Activated T-cell treated with anti-CD3 and anti-CD28 coated beads for 1 hour (primary cell): Measurements from ENCODE around the gene HTT-AS.

Experiments used
- DNase-seq: peaks from one replicate; pipeline ENCODE4 v3.0.0-alpha.2; 2020; ENCODE audit warnings: low read depth

HTT-AS gene

DNA sequence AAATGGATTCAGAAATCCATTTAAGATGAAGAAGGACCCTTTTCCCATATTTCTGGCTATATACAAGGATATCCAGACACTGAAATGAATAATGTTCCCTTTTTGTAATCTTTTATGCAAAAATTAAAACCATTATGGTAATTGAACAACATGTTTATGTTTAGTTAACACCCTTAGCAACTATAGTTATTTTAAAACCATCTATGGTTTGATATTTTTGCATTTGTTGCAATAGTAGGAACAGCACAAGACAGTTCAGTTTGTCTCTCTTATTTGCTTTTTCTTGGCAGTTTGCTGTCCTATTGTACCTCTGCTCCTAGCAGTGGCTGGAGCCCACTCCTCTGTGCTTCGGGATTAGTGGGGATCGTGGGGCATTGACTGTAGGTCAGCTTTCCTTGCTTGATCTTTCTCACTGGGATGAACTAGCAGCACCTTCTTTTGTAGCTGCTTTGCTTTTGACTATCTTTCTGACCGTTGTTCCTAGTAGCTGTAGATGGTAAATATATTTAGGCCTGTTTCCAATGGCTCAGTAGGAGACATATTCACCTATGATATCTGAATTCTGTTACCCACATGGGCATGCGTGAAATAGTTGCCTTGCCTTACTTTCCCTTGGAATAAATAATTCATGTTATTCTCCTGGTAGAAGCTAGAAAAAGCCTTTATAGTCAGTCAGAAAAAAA, 12.9 kb upstream of the HTT-AS start:
- no peak for DNase-seq

- DNase-seq = no peak
Observed at GRCh38 chr4:3085948-3086670, 11.8 kb upstream of the HTT-AS start.

- DNase-seq = no peak
Observed at GRCh38 chr4:3083732-3084131, 9.4 kb upstream of the HTT-AS start.

DNA sequence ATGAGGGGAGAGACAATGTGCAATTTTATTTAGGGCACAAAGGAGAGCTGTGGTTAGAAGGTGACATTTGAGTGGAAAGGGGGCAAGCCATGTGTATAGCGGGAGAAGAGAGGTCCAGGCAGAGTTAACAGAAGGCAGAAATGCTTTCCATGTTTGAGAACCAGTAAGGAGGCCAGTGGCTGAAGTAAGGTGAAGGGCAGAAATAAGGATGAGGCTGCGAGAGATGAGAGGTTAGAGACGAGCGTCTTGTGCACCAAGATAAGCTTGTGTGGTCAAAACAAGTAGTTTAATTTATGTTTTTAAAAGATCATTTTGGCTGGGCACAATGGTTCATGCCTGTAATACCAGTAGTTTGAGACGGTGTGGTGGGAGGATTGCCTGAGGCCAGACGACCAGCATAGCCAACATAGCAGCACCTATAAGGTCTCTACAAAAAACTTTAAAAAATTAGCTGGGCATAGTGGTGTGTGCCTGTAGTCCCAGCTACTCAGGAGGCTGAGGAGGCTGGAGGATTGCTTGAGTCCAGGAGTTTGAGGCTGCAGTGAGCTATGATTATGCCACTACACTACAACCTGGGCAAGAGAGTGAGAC, 8.7 kb upstream of the HTT-AS start:
- no peak for DNase-seq

DNA sequence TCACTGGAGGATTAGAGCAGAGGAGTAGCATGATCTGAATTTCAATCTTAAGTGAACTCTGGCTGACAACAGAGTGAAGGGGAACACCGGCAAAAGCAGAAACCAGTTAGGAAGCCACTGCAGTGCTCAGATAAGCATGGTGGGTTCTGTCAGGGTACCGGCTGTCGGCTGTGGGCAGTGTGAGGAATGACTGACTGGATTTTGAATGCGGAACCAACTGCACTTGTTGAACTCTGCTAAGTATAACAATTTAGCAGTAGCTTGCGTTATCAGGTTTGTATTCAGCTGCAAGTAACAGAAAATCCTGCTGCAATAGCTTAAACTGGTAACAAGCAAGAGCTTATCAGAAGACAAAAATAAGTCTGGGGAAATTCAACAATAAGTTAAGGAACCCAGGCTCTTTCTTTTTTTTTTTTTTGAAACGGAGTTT, 5.4 kb upstream of the HTT-AS start:
- DNase-seq = no peak

DNA sequence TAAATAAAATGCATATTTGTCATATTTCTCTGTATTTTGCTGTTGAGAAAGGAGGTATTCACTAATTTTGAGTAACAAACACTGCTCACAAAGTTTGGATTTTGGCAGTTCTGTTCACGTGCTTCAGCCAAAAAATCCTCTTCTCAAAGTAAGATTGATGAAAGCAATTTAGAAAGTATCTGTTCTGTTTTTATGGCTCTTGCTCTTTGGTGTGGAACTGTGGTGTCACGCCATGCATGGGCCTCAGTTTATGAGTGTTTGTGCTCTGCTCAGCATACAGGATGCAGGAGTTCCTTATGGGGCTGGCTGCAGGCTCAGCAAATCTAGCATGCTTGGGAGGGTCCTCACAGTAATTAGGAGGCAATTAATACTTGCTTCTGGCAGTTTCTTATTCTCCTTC, 3.5 kb upstream of the HTT-AS start:
- DNase-seq = no peak

GRCh38 chr4:3075652-3075981, 1.3 kb upstream of the HTT-AS start:
- DNase-seq = no peak

DNA sequence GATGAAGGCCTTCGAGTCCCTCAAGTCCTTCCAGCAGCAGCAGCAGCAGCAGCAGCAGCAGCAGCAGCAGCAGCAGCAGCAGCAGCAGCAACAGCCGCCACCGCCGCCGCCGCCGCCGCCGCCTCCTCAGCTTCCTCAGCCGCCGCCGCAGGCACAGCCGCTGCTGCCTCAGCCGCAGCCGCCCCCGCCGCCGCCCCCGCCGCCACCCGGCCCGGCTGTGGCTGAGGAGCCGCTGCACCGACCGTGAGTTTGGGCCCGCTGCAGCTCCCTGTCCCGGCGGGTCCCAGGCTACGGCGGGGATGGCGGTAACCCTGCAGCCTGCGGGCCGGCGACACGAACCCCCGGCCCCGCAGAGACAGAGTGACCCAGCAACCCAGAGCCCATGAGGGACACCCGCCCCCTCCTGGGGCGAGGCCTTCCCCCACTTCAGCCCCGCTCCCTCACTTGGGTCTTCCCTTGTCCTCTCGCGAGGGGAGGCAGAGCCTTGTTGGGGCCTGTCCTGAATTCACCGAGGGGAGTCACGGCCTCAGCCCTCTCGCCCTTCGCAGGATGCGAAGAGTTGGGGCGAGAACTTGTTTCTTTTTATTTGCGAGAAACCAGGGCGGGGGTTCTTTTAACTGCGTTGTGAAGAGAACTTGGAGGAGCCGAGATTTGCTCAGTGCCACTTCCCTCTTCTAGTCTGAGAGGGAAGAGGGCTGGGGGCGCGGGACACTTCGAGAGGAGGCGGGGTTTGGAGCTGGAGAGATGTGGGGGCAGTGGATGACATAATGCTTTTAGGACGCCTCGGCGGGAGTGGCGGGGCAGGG, 711 bp upstream of the HTT-AS start:
- peak; percentile 5 for DNase-seq

- no peak for DNase-seq
Observed at GRCh38 chr4:3073158-3074077, 920 bp downstream of the HTT-AS start.

GRCh38 chr4:3071811-3072210, 2.5 kb downstream of the HTT-AS start:
- no peak for DNase-seq

DNA sequence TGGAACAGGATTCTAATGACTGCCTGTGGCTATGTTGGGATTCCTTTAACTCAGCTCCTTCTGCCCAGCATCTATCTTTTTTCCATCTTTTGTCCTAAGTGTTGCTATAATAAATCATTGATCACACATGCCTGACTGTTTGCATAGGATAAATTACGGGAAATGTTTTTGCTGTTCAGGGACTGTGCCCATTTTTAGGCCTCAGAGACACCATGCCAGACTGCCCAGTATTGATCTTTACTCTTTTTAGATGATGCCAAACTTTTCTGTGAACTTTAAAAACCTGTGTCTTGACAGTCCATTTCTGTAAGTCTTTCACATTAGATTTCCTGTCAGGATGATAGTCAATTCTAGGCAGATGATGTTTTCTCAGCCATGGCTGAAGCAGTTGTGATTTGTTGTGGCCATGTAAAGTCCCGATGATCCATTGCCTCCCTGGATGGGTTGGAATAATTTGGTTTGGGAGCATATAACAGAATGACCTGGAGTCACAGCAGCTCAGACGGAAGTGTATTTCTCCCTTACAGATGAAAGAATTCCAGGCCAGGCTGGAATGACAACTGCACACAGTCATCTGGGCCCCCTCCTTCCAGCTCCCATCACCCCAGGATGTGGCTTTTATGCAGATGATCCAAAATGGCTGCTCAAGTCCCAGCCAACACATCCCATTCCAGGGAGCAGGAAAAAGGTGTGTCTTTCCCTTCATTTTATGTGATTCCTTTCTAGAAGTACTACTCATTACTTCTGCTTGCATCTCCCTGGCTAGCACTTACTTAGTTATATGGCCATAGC, 3.4 kb downstream of the HTT-AS start:
- no peak for DNase-seq

- no peak for DNase-seq
Observed at GRCh38 chr4:3069661-3070199, 4.6 kb downstream of the HTT-AS start.

GRCh38 chr4:3067473-3068001, 6.8 kb downstream of the HTT-AS start:
- DNase-seq = no peak

DNA sequence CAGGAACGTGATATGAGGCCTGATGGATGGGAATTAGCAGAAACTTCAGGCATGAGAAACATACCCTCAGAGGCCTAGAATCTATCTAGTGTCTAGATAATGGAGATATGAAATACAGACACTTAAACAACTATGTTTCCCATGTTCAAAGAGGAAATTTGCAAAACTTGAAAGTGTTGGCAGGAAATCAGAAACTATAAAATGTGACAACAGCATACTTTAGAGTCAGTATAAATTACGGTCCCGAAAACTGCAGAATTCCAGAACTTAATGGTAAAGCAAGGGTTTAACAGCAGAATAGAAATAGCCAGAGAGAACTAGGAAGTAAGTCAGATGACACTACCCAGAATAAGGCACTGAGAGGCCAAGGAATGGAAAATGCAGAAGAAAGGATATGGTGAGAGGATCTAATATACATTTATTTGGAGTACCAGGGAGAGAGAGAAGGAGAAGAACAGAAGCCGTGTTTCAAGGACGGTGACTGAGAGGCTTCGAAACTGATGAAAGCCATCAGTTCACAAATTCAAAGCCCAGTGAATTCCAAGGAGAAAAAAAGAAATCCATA, 7.4 kb downstream of the HTT-AS start:
- no peak for DNase-seq

GRCh38 chr4:3065551-3065950, 8.8 kb downstream of the HTT-AS start:
- no peak for DNase-seq

DNA sequence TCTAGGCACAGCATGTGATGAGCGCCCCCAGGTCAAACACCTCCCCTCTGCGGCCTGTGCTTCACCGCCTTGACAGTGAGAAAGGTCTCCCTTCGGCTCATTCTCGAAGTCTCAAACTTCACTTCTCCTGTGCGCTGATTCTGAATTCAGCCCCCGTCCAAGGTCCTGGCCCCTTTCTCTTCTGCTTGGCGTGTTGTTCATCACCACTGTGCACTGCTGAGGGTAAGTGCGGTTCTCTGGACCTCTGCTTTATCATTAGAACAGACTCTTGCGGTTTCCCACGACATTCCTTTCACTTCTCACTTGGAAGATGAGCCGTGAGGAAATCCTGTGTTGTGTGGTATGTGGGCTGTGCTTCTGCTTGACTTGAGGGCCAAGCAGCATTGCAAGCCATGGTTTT, 11.9 kb downstream of the HTT-AS start:
- no peak for DNase-seq

DNA sequence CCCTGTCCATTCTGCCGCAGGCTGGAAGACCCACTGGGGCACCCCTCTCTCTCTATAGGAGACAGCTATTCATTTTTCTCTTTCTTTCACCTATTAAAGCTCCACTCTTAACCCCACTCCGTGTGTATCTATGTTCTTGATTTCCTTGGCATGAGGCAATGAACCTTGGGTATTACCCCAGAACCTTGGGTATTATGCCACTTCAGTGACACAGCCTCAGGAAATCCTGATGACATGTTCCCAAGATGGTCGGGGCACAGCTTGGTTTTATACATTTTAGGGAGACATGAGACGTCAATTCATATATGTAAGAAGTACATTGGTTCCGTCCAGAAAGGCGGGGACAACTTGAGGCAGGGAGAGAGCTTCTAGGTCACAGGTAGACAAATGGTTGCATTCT, 13.4 kb downstream of the HTT-AS start:
- no peak for DNase-seq

DNA sequence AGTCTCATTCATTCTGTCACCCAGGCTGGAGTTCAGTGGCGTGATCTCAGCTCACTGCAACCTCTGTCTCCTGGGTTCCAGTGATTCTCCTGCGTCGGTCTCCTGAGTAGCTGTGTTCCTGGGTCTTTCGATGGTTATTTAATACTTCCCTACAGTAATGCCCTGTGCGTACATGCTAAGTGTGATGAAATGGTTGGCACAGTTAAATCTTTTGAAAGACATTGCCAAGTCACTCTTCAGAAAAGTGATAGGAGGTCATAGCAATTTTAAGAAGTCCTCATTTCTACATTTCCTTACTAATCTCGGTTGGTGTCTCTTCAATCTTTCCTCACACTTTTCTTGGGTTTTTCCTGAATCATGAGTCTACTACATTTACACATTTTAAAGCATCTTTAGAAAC, 14.4 kb downstream of the HTT-AS start:
- DNase-seq = no peak

DNA sequence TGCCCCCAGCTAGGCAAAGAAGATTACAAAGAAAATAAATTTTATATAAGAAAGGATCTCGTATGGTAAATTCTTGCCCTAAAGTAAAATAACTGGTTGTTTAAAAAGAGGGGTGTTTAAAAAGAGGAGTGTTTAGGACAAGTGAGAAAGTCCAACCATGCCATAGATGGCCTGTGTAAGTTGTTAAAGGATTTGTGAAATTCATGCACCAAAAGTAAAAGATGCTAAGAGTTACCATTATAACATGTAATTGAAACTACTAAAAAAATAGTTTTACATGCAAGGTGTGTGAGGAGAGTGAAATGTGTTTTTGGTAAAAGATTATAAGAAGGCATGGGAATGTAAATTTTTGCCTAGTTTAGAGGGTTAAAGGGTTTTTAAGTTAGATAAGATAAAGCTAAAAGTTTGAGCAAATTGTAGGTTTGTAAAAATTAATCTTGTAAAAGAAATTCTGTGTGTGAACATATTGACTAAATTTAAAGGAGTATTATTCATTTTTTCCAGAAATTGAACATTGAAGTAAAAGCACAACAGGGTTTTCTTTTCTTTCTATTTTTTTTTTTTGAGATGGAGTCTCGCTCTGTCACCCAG, 20.1 kb downstream of the HTT-AS start:
- no peak for DNase-seq
